Measurements from ENCODE around the gene PVALB. TPM values are rescaled to one million over a fixed set of nuclear protein-coding genes. Genes with fewer than 3 reads are reported as not detected.

The PVALB gene
- total RNA-seq, 1 donor, result not detected

GRCh38 chr22:36808721-36809344 lies 8.0 kb downstream of the PVALB start:
- no peaks in the 10 kb centered on the region for H3K4me1 ChIP-seq (ENCODE audit: insufficient read depth, low read length)
- H3K9me3 ChIP-seq (ENCODE audit: low read depth, low read length), result no peaks in the 10 kb centered on the region
- H3K36me3 ChIP-seq (ENCODE audit: insufficient read depth, low read length), result no peaks in the 10 kb centered on the region
- DNase-seq (ENCODE audit: insufficient read length, low spot score, missing footprints), result no peak
- peaks cover 67% of the 10 kb centered on the region for H3K27me3 ChIP-seq (ENCODE audit: insufficient read depth, low read length)
- H3K4me2 ChIP-seq (ENCODE audit: insufficient read depth, low read length), result no peak overlapping the region
- H2AFZ ChIP-seq (ENCODE audit: low read length), result no peak overlapping the region
- H3K4me3 ChIP-seq (ENCODE audit: insufficient read depth, low read length), result no peak overlapping the region
- no peak for TF ChIP-seq CTCF (IDR thresholded peaks at IDR 0.05; ENCODE audit: extremely low read depth, low read depth, low read length)
- H3K79me2 ChIP-seq (ENCODE audit: insufficient read depth, low read length), result no peaks in the 10 kb centered on the region
- H4K20me1 ChIP-seq (ENCODE audit: insufficient read depth, low read length), result no peaks in the 10 kb centered on the region
- no peak overlapping the region for H3K27ac ChIP-seq (ENCODE audit: low read depth, low read length)

GRCh38 chr22:36807627-36808026 lies 9.2 kb downstream of the PVALB start:
- H3K4me3 ChIP-seq (ENCODE audit: insufficient read depth, low read length), result no peak overlapping the region
- no peak for TF ChIP-seq CTCF (IDR thresholded peaks at IDR 0.05; ENCODE audit: extremely low read depth, low read depth, low read length)
- H3K9me3 ChIP-seq (ENCODE audit: low read depth, low read length), result no peaks in the 10 kb centered on the region
- no peaks in the 10 kb centered on the region for H3K4me1 ChIP-seq (ENCODE audit: insufficient read depth, low read length)
- H3K79me2 ChIP-seq (ENCODE audit: insufficient read depth, low read length), result no peaks in the 10 kb centered on the region
- H4K20me1 ChIP-seq (ENCODE audit: insufficient read depth, low read length), result no peaks in the 10 kb centered on the region
- peaks cover 62% of the 10 kb centered on the region for H3K27me3 ChIP-seq (ENCODE audit: insufficient read depth, low read length)
- H3K27ac ChIP-seq (ENCODE audit: low read depth, low read length), result no peak overlapping the region
- no peak overlapping the region for H2AFZ ChIP-seq (ENCODE audit: low read length)
- H3K36me3 ChIP-seq (ENCODE audit: insufficient read depth, low read length), result no peaks in the 10 kb centered on the region
- DNase-seq (ENCODE audit: insufficient read length, low spot score, missing footprints), result no peak
- no peak overlapping the region for H3K4me2 ChIP-seq (ENCODE audit: insufficient read depth, low read length)

DNA sequence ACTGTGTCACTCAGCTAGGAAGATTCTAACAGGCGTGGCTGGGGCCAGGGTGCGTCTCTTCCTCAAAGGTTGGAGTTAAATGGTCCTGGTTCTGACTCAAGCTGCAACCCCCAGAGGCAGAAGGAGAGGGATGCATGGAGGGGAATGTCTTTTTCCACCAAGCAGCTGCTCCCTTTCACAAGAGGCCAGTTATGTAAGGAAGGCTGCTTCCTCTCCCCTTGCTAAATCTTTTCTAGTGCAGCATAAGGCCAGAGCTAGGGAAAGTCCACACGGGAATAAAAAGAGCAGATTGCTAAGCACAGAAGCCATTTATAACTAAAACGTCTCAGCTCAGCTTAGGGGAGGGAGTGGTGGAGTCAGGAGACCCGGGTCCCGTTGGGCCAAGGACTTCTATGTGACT lies 10.0 kb downstream of the PVALB start:
- no peaks in the 10 kb centered on the region for H4K20me1 ChIP-seq (ENCODE audit: insufficient read depth, low read length)
- no peak for TF ChIP-seq CTCF (IDR thresholded peaks at IDR 0.05; ENCODE audit: extremely low read depth, low read depth, low read length)
- no peak overlapping the region for H3K4me2 ChIP-seq (ENCODE audit: insufficient read depth, low read length)
- no peaks in the 10 kb centered on the region for H3K79me2 ChIP-seq (ENCODE audit: insufficient read depth, low read length)
- no peaks in the 10 kb centered on the region for H3K4me1 ChIP-seq (ENCODE audit: insufficient read depth, low read length)
- H3K27me3 ChIP-seq (ENCODE audit: insufficient read depth, low read length), result peaks cover 56% of the 10 kb centered on the region
- H2AFZ ChIP-seq (ENCODE audit: low read length), result no peak overlapping the region
- no peak for DNase-seq (ENCODE audit: insufficient read length, low spot score, missing footprints)
- no peaks in the 10 kb centered on the region for H3K9me3 ChIP-seq (ENCODE audit: low read depth, low read length)
- H3K36me3 ChIP-seq (ENCODE audit: insufficient read depth, low read length), result no peaks in the 10 kb centered on the region
- H3K4me3 ChIP-seq (ENCODE audit: insufficient read depth, low read length), result no peak overlapping the region
- no peak overlapping the region for H3K27ac ChIP-seq (ENCODE audit: low read depth, low read length)

DNA sequence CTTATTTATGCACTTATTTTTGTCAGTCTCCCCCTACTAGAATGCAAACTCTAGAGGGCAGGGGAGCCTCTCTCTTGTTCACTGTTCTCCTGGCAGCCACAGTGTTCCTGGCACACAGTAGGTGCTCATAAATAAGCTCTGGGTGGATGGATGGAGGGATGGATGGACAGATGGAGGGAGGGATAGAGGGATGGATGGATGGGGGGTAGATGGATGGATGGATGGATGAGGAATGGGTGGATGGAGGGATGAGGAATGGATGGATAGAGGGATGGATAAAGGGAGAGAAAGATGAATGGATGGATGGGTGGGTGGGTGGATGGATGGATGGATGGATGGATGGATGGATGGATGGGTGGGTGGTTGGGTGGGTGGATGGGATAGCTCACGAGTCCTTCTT lies 13.5 kb downstream of the PVALB start:
- no peak overlapping the region for H3K27ac ChIP-seq (ENCODE audit: low read depth, low read length)
- H3K36me3 ChIP-seq (ENCODE audit: insufficient read depth, low read length), result no peaks in the 10 kb centered on the region
- DNase-seq (ENCODE audit: insufficient read length, low spot score, missing footprints), result no peak
- H3K79me2 ChIP-seq (ENCODE audit: insufficient read depth, low read length), result no peaks in the 10 kb centered on the region
- H3K4me2 ChIP-seq (ENCODE audit: insufficient read depth, low read length), result no peak overlapping the region
- no peaks in the 10 kb centered on the region for H3K9me3 ChIP-seq (ENCODE audit: low read depth, low read length)
- no peak overlapping the region for H2AFZ ChIP-seq (ENCODE audit: low read length)
- no peak for TF ChIP-seq CTCF (IDR thresholded peaks at IDR 0.05; ENCODE audit: extremely low read depth, low read depth, low read length)
- no peaks in the 10 kb centered on the region for H3K4me1 ChIP-seq (ENCODE audit: insufficient read depth, low read length)
- peaks cover 43% of the 10 kb centered on the region for H3K27me3 ChIP-seq (ENCODE audit: insufficient read depth, low read length)
- no peaks in the 10 kb centered on the region for H4K20me1 ChIP-seq (ENCODE audit: insufficient read depth, low read length)
- no peak overlapping the region for H3K4me3 ChIP-seq (ENCODE audit: insufficient read depth, low read length)

Measured in osteoblast (primary cell).